Bladder microvascular endothelial cell (primary cell): ENCODE data around the gene GLA. TPM values are rescaled to one million over a fixed set of nuclear protein-coding genes. Genes with fewer than 3 reads are reported as not detected.

Experiments
- total RNA-seq: library from RNA; depleted of rRNA; stranded (reverse); fragments of >200 nt; gene quantifications from 2 replicates; pipeline ENCODE4 v1.2.3, GENCODE V29; 2014

Gene GLA
- total RNA-seq: 21.2 and 22.3 TPM in 2 replicates

DNA sequence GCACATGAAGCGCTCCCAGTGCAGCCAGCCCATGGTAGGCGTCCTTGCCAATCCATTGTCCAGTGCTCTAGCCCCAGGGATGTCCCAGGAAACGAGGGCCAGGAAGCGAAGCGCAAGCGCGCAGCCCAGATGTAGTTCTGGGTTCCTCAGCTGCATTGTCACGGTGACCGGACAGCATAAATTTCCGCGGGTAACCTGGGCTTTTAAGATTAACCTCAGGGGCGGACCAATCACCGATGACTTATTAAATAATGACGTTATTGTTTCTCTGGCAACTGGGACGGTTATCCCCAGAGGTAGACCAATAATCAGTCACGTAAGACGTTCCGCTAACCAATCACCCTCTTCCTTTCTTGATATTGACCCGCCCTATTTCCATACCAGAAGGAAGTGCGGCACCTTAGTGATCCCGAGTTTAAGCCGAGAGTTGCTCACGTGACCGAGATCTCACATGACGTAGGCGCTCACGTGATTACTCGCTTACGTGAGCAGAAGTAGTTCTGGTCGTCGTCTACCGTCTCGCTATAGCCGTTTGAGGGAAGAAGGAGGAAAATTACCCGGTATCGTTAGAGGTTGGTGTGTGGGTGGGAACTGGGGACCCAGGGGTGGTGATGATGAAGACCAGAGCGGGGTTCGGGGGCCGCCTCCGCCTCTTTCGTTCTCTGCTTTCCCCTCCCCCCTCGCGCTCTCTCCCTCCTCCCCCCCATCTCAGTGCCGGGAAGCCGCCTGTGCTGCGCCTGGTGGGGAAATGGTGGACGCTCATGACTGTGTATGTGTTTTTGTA lies at the start of gene GLA, which contains the start of gene HNRNPH2:
TSS of gene GLA (minus strand) at position 178 of the 784 bp plus-strand sequence. CDS start at position 156, 22 bp downstream.
TSS of gene HNRNPH2 (plus strand) at position 475 of the 784 bp plus-strand sequence. CDS start 3,767 bp downstream, outside the sequence.

DNA sequence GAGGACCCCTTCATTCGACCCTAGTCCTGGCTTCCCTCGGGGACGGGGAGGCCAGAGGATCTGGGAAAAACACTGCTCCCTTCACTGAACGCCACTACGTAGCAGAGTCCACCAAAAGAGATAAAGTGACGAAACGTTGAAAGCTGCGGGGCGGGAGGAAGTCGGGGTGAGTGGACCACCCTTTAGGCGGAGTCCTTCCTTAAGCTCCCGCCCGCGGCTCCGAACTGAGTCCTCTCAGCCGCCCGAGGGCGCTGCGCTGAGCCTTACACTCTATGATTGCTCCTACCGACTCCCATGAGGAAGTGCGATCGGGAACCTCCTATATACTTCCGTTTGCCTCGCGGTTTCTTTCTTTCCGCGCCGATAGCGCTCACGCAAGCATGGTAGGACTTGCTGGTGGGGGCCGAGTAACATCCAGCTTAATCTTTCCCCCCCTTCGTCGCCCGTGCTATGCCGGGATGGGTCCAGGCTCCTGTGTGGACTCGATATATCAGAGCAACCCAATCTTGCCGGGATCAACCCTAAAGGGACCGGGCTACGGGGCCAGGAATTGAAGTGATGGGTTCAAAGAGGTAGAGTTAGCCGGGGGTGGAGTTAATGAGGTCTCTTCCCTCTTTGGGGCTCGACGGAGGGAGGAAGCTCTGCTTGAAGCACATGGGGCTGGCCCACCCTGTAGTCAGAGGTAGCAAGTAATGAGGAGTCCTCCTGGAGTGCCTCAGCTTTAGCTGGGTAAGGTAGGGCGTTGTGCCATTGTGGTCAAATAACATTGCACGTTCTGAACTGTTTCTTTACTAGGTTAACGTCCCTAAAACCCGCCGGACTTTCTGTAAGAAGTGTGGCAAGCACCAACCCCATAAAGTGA lies 16.8 kb downstream of the GLA start, which contains the start of gene RPL36A:
TSS of gene RPL36A (plus strand) at position 348 of the 862 bp plus-strand sequence. CDS start at position 381, 33 bp downstream.

DNA sequence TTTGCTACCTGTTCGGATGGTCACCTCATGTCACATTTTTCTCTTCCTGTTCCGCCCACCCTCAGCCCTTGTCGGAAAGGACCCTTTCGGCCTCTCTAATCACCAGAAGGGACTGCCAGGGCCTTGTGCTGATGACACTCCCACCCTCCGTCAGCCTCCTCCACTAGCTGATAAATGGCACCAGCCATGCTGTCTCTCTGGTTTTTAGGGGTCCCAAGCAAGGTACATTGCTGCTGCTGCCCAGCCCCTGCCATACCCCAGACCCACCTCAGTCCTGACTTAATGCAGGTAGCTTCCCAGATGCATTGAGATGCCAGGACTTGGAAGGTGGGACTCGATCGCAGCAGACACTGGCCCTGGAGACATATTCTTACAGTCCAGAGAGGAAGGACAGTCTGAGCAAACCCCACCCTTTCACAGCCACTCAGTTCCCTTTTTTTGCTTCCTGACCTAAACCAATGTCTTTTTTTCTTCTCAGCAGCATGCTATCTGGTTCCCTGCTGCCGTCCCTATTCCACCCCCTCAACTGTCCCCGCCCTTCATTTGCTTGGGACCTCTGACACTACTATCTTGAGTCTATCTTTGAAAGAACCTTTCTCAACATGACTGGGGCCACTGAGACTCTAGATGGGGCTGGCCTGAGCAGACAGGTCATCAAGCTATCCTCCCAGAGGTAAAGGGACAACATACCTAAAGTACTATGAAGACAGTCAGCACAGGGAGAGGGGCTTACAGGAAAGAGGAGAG lies 21.8 kb downstream of the GLA start, which contains the start of gene BTK:
TSS of gene BTK (minus strand) at position 397 of the 747 bp plus-strand sequence. CDS start 10,907 bp downstream, outside the sequence.

GRCh38 chrX:101348452-101349192 lies 59.1 kb downstream of the GLA start, which contains the start of gene TIMM8A:
TSS of gene TIMM8A (minus strand) at chrX:101348742. CDS start at chrX:101348664, 78 bp downstream.

Other genes with a start within 250 kb of the GLA start
- 0.06 TPM in 1 of 2 replicates, not detected in the other for gene DRP2, start 188.1 kb downstream of the GLA start, total RNA-seq
- gene TAF7L, start 116.6 kb downstream of the GLA start, total RNA-seq: 0.13 and 0.32 TPM in 2 replicates
- gene TIMM8A, start 59.2 kb downstream of the GLA start, total RNA-seq: 2.6 and 3.9 TPM in 2 replicates
- not detected in 2 replicates for gene BTK, start 21.7 kb downstream of the GLA start, total RNA-seq
- gene RPL36A, start 16.9 kb downstream of the GLA start, total RNA-seq: 499 and 727 TPM in 2 replicates
- gene HNRNPH2, start 297 bp upstream of the GLA start, total RNA-seq: 69.1 and 103 TPM in 2 replicates
- gene ARMCX4, start 77.5 kb upstream of the GLA start, total RNA-seq: 2.6 and 9.9 TPM in 2 replicates
- gene ARMCX1, start 142.6 kb upstream of the GLA start, total RNA-seq: 27.8 and 37.9 TPM in 2 replicates
- gene ARMCX6, start 210.1 kb upstream of the GLA start, total RNA-seq: 27.0 and 42.2 TPM in 2 replicates
- 31.6 and 82.6 TPM in 2 replicates for gene ARMCX3, start 215.2 kb upstream of the GLA start, total RNA-seq